MM.1S (cell line): ENCODE data around the gene THTPA.

Experiments
- CTCF ChIP-seq: fragments of 300-600 bp; sonication (generic); IDR thresholded peaks from 2 replicates; pipeline ENCODE4 v1.5.1; 2016; ENCODE audit warnings: antibody characterized with exemption, low read length, mixed read lengths
- EZH2 ChIP-seq: fragments of 300-600 bp; sonication (generic); optimal IDR thresholded peaks from 2 replicates; pipeline ENCODE3; 2017; ENCODE audit warnings: low read depth, mild to moderate bottlenecking, antibody characterized with exemption, low read length, mixed read lengths
- EZH2phosphoT487 ChIP-seq: fragments of 300-600 bp; sonication (generic); IDR thresholded peaks from 2 replicates; pipeline ENCODE4 v1.6.1; 2018; ENCODE audit warnings: antibody characterized with exemption, low read length

GRCh38 chr14:23590198-23590597, 34.1 kb downstream of the THTPA start:
- TF ChIP-seq CTCF (no peak), EZH2 (no peak), EZH2phosphoT487 (no peak)
